Astrocyte (in vitro differentiated cells and primary cell): ENCODE results near the gene PPP1R1B. TPM values are rescaled to one million over a fixed set of nuclear protein-coding genes. Genes with fewer than 3 reads are reported as not detected.
A peak's percentile ranks its signal among the peaks of the same experiment; 100 is the strongest.

Experiments
- DNase-seq: peaks from one replicate; pipeline ENCODE4 v3.0.0-alpha.2; 2010; ENCODE audit warnings: low read depth
- FAIRE-seq: peaks from 2 replicates; lab custom pipeline; 2011; peaks lifted over from hg19 to GRCh38; lab: Jason Lieb, UNC
- H2AFZ ChIP-seq: 2 replicates; pipeline ENCODE4 v1.6.0; 2012; ENCODE audit warnings: low read depth, low read length, inconsistent platforms
- H3K27ac ChIP-seq: 2 replicates; pipeline ENCODE4 v1.5.1; 2011; ENCODE audit warnings: low read depth, low read length, inconsistent platforms
- H3K27me3 ChIP-seq: 2 replicates; pipeline ENCODE4 v1.6.0; 2011; ENCODE audit warnings: low read length, inconsistent platforms; ENCODE audit not compliant: insufficient read depth
- H3K36me3 ChIP-seq: 2 replicates; pipeline ENCODE4 v1.5.1; 2011; ENCODE audit warnings: low read length, inconsistent platforms; ENCODE audit not compliant: insufficient read depth
- H3K4me1 ChIP-seq: 2 replicates; pipeline ENCODE4 v1.5.1; 2011; ENCODE audit warnings: low read length, inconsistent platforms; ENCODE audit not compliant: insufficient read depth
- H3K4me2 ChIP-seq: 2 replicates; pipeline ENCODE4 v1.6.0; 2012; ENCODE audit warnings: low read length, inconsistent platforms
- H3K4me3 ChIP-seq: 2 replicates; pipeline ENCODE4 v1.5.1; 2011; ENCODE audit warnings: low read depth, mild to moderate bottlenecking, low read length, inconsistent platforms; ENCODE audit not compliant: insufficient read depth
- H3K79me2 ChIP-seq: 2 replicates; pipeline ENCODE4 v1.6.0; 2012; ENCODE audit warnings: mild to moderate bottlenecking, low read length, inconsistent platforms; ENCODE audit not compliant: insufficient read depth
- H3K9ac ChIP-seq: 2 replicates; pipeline ENCODE4 v1.6.0; 2012; ENCODE audit warnings: mild to moderate bottlenecking, low read length, inconsistent platforms
- H3K9me3 ChIP-seq: 2 replicates; pipeline ENCODE4 v1.5.1; 2012; ENCODE audit warnings: low read depth, mild to moderate bottlenecking, low read length, inconsistent platforms; ENCODE audit not compliant: insufficient read depth
- H4K20me1 ChIP-seq: 2 replicates; pipeline ENCODE4 v1.6.0; 2012; ENCODE audit warnings: low read length, inconsistent platforms; ENCODE audit not compliant: insufficient read depth
- H3K27ac Mint-ChIP-seq: one replicate; pipeline ENCODE4 v1.8.0; 2021; ENCODE audit warnings: mild to moderate bottlenecking, mixed read lengths; ENCODE audit not compliant: unreplicated experiment
- H3K27me3 Mint-ChIP-seq: one replicate; pipeline ENCODE4 v1.8.0; 2021; ENCODE audit warnings: low read depth, mixed read lengths; ENCODE audit not compliant: unreplicated experiment
- H3K36me3 Mint-ChIP-seq: one replicate; pipeline ENCODE4 v1.8.0; 2021; ENCODE audit warnings: low read depth, mixed read lengths; ENCODE audit not compliant: unreplicated experiment
- H3K4me1 Mint-ChIP-seq: one replicate; pipeline ENCODE4 v1.8.0; 2021; ENCODE audit warnings: low read depth, mixed read lengths; ENCODE audit not compliant: unreplicated experiment
- H3K4me3 Mint-ChIP-seq: one replicate; pipeline ENCODE4 v1.8.0; 2021; ENCODE audit warnings: mild to moderate bottlenecking, moderate library complexity, mixed read lengths; ENCODE audit not compliant: unreplicated experiment
- H3K9me3 Mint-ChIP-seq: one replicate; pipeline ENCODE4 v1.8.0; 2021; ENCODE audit warnings: mild to moderate bottlenecking, mixed read lengths; ENCODE audit not compliant: unreplicated experiment
- EZH2 ChIP-seq: IDR thresholded peaks from 2 replicates; pipeline ENCODE4 v1.6.1; 2012; ENCODE audit warnings: mild to moderate bottlenecking, low read length, inconsistent platforms; ENCODE audit not compliant: insufficient read depth
- total RNA-seq: library from RNA; stranded (reverse); gene quantifications from 2 replicates; pipeline ENCODE4 v1.2.1, GENCODE V29; 2021
- TF ChIP-seq, protein P1 (sequence below): IDR thresholded peaks from 2 replicates; pipeline ENCODE4 v1.5.1; 2011; ENCODE audit warnings: low read depth, mild to moderate bottlenecking, inconsistent platforms, low read length, moderate library complexity; ENCODE audit not compliant: insufficient read depth

Gene PPP1R1B
- total RNA-seq, 1 donor from 2014 or later, result 0.39 TPM

DNA sequence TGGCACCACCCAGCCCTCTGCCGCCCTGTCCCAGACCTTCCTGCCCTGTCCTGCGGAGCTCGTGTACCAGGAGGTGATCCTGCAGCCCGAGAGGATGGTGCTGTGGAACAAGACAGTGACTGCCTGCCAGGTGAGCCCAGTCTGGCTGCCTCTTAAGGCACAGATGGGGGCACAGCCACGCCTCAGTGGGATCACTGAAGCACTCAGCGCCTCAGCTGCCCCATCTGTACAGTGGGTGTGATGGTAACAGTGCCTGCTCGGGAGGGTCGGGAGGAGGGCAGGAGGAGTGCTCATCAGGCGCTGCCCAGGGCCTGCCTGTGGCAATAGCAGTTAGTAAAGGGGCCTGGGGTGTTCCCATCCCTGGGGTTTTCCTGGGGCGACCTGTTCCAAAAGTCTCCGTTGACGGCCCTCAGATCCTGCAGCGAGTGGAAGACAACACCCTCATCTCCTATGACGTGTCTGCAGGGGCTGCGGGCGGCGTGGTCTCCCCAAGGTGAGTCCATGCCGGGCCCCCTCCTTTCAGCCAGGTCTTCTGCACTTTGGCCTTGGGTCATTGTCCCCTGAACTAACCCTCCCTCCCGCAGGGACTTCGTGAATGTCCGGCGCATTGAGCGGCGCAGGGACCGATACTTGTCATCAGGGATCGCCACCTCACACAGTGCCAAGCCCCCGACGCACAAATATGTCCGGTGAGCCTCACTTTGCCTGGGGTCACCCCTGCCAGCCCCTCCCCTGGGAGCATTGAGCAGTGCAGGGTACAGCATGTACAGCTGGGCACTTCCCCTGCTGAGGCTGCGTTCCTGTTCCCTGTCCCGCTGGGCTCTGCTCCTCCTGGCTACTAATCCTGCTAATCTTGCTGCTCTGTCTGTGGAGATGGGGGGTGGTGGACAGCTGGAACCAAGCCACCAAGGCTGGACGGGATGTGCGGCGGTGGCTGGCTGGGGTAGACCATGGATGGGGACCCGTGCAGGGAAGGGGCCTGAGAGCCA, 33.9 kb downstream of the PPP1R1B start:
- Histone ChIP-seq H3K79me2 (no peaks in the 10 kb centered on the region), H3K27ac (no peak overlapping the region), H3K36me3 (no peaks in the 10 kb centered on the region), H3K4me1 (no peaks in the 10 kb centered on the region), H4K20me1 (peaks cover 32% of the 10 kb centered on the region), H3K4me2 (no peak overlapping the region), H3K27me3 (no peaks in the 10 kb centered on the region), H3K9ac (no peak overlapping the region), H3K9me3 (no peaks in the 10 kb centered on the region), H2AFZ (no peak overlapping the region), H3K4me3 (no peak overlapping the region)
- Mint-ChIP-seq H3K36me3 (peaks cover 11% of the 10 kb centered on the region), H3K4me3 (no peak overlapping the region), H3K9me3 (no peaks in the 10 kb centered on the region), H3K4me1 (peaks cover 6% of the 10 kb centered on the region), H3K27me3 (peaks cover 2% of the 10 kb centered on the region), H3K27ac (peak overlapping the region; percentile 53)
- FAIRE-seq (no peak), DNase-seq (no peak)
- TF ChIP-seq EZH2, result no peak
- TF ChIP-seq, protein P1, sequence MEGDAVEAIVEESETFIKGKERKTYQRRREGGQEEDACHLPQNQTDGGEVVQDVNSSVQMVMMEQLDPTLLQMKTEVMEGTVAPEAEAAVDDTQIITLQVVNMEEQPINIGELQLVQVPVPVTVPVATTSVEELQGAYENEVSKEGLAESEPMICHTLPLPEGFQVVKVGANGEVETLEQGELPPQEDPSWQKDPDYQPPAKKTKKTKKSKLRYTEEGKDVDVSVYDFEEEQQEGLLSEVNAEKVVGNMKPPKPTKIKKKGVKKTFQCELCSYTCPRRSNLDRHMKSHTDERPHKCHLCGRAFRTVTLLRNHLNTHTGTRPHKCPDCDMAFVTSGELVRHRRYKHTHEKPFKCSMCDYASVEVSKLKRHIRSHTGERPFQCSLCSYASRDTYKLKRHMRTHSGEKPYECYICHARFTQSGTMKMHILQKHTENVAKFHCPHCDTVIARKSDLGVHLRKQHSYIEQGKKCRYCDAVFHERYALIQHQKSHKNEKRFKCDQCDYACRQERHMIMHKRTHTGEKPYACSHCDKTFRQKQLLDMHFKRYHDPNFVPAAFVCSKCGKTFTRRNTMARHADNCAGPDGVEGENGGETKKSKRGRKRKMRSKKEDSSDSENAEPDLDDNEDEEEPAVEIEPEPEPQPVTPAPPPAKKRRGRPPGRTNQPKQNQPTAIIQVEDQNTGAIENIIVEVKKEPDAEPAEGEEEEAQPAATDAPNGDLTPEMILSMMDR, result no peak

DNA sequence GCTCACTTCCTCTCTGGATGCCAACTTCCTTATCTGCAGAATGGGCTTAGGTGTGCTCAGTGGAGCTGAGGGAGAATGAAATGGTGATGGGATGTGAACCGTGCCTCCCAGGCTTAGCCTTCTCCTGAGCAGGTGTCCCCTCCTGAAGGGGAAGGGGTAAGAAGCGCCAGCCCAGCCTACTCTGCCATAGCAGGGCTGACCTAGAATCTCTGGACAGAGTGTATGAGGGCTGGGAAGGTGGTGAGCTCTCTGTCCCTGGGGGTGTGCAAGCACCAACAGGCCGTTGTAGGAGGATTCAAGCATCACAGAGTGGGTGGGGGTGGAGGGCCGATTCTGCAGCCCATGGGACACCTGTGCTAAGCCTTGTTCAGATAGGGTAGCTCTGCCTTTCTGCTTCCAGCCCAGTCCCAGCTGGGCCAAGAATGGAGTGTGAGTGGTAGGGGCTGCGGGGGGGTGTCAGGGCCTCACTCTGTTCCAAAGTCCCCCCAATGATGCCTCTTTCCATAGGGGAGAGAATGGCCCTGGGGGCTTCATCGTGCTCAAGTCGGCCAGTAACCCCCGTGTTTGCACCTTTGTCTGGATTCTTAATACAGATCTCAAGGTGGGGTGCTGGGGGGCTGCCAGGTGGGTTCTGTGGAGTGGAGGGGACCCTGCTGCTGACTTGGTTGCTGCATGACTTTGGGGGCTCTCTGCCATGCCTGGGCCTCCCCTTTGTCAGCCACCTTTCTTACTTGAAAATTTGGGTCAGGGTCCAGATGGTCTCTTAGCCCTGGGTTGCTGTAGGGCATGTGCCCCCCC, 35.2 kb downstream of the PPP1R1B start:
- H3K9me3 Mint-ChIP-seq, result no peaks in the 10 kb centered on the region

More for the DNA sequence above, 35.2 kb downstream of the PPP1R1B start:
- peaks cover 24% of the 10 kb centered on the region for H4K20me1 ChIP-seq
- FAIRE-seq (no peak), DNase-seq (no peak)
- no peaks in the 10 kb centered on the region for H3K9me3 ChIP-seq
- H3K4me3 ChIP-seq, result no peak overlapping the region
- H2AFZ ChIP-seq, result no peak overlapping the region
- H3K4me1 Mint-ChIP-seq, result peaks cover 6% of the 10 kb centered on the region
- H3K79me2 ChIP-seq, result no peaks in the 10 kb centered on the region
- no peak for TF ChIP-seq EZH2
- TF ChIP-seq, protein P1, result no peak
- peaks cover 11% of the 10 kb centered on the region for H3K36me3 Mint-ChIP-seq
- peaks cover 3% of the 10 kb centered on the region for H3K4me1 ChIP-seq
- no peaks in the 10 kb centered on the region for H3K36me3 ChIP-seq
- no peak overlapping the region for H3K9ac ChIP-seq
- H3K4me2 ChIP-seq, result no peak overlapping the region
- no peak overlapping the region for H3K27ac ChIP-seq
- H3K27me3 Mint-ChIP-seq, result peaks cover 6% of the 10 kb centered on the region
- no peak overlapping the region for H3K27ac Mint-ChIP-seq
- H3K27me3 ChIP-seq, result peaks cover 9% of the 10 kb centered on the region
- H3K4me3 Mint-ChIP-seq, result no peak overlapping the region
